HepG2 (cell line): ENCODE results near the gene CADM2.

Experiments
- JUND ChIP-seq: sonication (generic); formaldehyde crosslinking; IDR thresholded peaks from 2 replicates; pipeline ENCODE4 v1.8.0; 2022; ENCODE audit warnings: mild to moderate bottlenecking, missing genetic modification reagents
- NR2C2 ChIP-seq: sonication (generic); formaldehyde crosslinking; IDR thresholded peaks from 2 replicates; pipeline ENCODE4 v1.4.0; 2020; ENCODE audit warnings: missing genetic modification reagents, mild to moderate bottlenecking, moderate library complexity, borderline replicate concordance
- PAF1 ChIP-seq: IDR thresholded peaks from 2 replicates; pipeline ENCODE4 v1.6.1; 2016; ENCODE audit warnings: missing genetic modification reagents, missing compliant biosample characterization

DNA sequence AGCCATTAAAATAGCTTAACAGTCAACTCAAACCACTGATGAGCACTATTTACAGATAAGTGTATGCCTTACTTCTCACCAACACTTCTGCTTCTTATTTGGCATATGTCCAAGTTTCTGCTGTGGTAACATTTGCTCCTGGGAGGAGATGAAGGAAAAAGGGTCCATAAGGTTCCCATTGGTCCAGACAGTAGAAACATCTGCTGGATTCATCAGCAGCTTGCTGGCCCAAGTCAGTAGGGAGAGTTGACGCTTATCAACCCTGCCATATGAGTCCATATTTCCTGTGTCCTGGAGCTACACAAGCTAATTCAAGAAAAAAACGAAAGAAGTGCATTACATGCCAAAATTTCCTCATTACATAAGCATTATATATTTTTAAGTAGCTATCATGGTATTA lies 824.5 kb downstream of the CADM2 start:
- TF ChIP-seq JUND (CRISPR knock-in tag) (no peak), PAF1 (CRISPR knock-in tag) (no peak), NR2C2 (no peak)
